Vagina (tissue), 2 donors: ENCODE data around the gene CLN6. TPM values are rescaled to one million over a fixed set of nuclear protein-coding genes. Genes with fewer than 3 reads are reported as not detected.

Source experiments
- DNase-seq, 2 donors: peaks; one replicate each; pipeline ENCODE4 v3.0.0-alpha.2; 2017; ENCODE audit errors: extremely low spot score in 2 of 2
- H3K27ac ChIP-seq: fragments of 200-600 bp; sonication (generic); one replicate; pipeline ENCODE4 v1.5.1; 2019
- H3K27me3 ChIP-seq: fragments of 200-600 bp; sonication (generic); one replicate; pipeline ENCODE4 v1.5.1; 2019
- H3K36me3 ChIP-seq, 2 donors: fragments of 200-600 bp; sonication (generic); one replicate each; pipeline ENCODE4 v1.5.1; 2017 to 2019
- H3K4me1 ChIP-seq: fragments of 200-600 bp; sonication (generic); one replicate; pipeline ENCODE4 v1.5.1; 2019
- H3K4me3 ChIP-seq, 2 donors: fragments of 200-600 bp; sonication (generic); 1 replicate in 1 of 2; 2 replicates in 1 of 2; pipeline ENCODE4 v1.5.1; 2016 to 2019
- H3K9me3 ChIP-seq: fragments of 200-600 bp; sonication (generic); one replicate; pipeline ENCODE4 v1.5.1; 2019
- POLR2A ChIP-seq, 2 donors: fragments of 450-650 bp; IDR thresholded peaks; one replicate each; pipeline ENCODE4 v1.6.1; 2017; ENCODE audit warnings: antibody characterized with exemption in 2 of 2, mild to moderate bottlenecking in 2 of 2, moderate library complexity in 2 of 2
- POLR2AphosphoS5 ChIP-seq, 2 donors: sonication (generic); formaldehyde crosslinking; IDR thresholded peaks; one replicate each; pipeline ENCODE4 v1.9.0; 2017; ENCODE audit warnings: antibody characterized with exemption in 2 of 2, mild to moderate bottlenecking in 2 of 2, low read depth in 1 of 2; ENCODE audit not compliant: insufficient read depth in 1 of 2
- intact Hi-C: fragments of 100-400 bp; cut with DNase I; formaldehyde crosslinking; loops from one replicate; pipeline ENCODE4 v1.15.1; 2023
- total RNA-seq: library from RNA; depleted of rRNA; stranded (reverse); fragments of >200 nt; gene quantifications from one replicate; pipeline ENCODE4 v1.2.3, GENCODE V29; 2016
- TF ChIP-seq, protein P1 (sequence below), 3 experiments: fragments of 450-650 bp in 2 of 3; fragments of 200-600 bp in 1 of 3; sonication (generic) in 1 of 3; IDR thresholded peaks; one replicate each; pipeline ENCODE4 v1.5.1; 2017 to 2019; ENCODE audit warnings: antibody characterized with exemption in 3 of 3, mild to moderate bottlenecking in 2 of 3, moderate library complexity in 2 of 3

The CLN6 gene
- total RNA-seq, 1 donor from 2014 or later: 23.3 TPM

DNA sequence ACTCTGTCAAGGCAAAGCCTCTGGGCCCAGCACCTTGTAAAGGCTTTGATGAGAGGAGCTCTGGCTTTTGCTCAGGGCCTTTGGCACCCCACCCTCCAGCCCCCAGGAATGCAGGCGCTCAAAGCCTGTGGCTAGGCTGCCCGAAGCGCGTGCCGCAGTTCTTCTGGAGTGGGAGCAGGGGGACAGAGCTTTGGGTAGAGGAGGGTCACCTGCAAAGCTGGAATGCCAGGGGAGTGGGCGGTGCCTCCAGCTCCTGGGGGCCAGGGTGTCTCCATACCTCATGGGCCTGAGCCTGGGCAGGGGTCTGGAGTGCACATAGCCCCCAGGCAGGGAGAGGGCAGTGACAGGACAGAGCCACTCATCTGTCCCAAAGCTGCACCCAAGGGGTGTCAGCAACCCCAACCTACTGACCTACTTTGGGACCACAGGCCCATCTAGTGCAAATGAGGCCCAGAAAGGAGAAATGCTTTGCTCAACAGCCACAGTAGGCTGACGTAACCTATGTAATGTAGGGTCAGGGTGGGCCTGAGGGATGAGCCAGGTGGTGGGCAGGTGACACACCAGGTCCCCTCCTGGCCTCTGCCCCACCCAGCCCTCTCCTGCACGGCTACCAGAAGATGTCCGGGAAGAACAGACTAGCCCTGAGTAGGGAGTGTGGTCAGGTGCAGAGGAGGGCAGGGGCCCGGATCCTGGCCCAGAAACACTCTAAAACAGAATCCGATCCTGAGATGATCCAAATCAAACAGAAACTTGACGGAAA lies 22.2 kb downstream of the CLN6 start:
- TF ChIP-seq POLR2A (IDR thresholded peaks at IDR 0.05) (no peak), POLR2AphosphoS5 (IDR thresholded peaks at IDR 0.05; ENCODE audit: insufficient read depth in 1 of 2, low read depth in 1 of 2) (no peak)
- TF ChIP-seq, protein P1, sequence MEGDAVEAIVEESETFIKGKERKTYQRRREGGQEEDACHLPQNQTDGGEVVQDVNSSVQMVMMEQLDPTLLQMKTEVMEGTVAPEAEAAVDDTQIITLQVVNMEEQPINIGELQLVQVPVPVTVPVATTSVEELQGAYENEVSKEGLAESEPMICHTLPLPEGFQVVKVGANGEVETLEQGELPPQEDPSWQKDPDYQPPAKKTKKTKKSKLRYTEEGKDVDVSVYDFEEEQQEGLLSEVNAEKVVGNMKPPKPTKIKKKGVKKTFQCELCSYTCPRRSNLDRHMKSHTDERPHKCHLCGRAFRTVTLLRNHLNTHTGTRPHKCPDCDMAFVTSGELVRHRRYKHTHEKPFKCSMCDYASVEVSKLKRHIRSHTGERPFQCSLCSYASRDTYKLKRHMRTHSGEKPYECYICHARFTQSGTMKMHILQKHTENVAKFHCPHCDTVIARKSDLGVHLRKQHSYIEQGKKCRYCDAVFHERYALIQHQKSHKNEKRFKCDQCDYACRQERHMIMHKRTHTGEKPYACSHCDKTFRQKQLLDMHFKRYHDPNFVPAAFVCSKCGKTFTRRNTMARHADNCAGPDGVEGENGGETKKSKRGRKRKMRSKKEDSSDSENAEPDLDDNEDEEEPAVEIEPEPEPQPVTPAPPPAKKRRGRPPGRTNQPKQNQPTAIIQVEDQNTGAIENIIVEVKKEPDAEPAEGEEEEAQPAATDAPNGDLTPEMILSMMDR (IDR thresholded peaks at IDR 0.05): no peak
- H3K27me3 ChIP-seq: no peaks in the 10 kb centered on the region
- H3K4me1 ChIP-seq: peaks cover 45% of the 10 kb centered on the region
- H3K9me3 ChIP-seq: no peaks in the 10 kb centered on the region
- no peaks in the 10 kb centered on the region for H3K36me3 ChIP-seq
- no peak overlapping the region for H3K27ac ChIP-seq
- peak in 1 of 2 donors; percentile 78 for DNase-seq
- no peak overlapping the region for H3K4me3 ChIP-seq
- intact Hi-C loops: no loop called here

DNA sequence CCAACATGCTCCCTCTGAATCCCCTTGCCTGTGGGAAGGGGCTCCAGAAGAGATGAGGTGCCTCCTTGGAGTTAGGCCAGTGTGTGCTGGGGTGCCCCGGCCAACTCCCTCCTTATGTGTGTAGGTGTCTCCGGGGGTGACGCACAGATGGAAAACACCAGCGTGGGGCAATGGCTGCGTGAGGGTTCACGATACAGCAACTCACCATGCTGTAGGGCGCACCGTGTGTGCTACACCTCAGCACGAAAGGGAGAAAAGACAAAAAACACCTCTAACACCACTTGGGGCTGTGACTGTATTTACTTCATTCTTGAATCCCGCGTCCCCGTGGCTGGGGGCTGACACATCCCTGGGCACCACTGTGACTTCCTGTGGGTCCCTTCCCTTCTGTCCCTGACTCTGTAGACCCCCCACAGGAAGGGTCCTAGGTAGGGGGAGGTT lies 22.8 kb downstream of the CLN6 start:
- no peaks in the 10 kb centered on the region for H3K36me3 ChIP-seq
- DNase-seq: peak in 1 of 2 donors; percentile 83
- no peaks in the 10 kb centered on the region for H3K9me3 ChIP-seq
- no peaks in the 10 kb centered on the region for H3K27me3 ChIP-seq
- H3K4me3 ChIP-seq: no peak overlapping the region
- no peak for TF ChIP-seq POLR2A (IDR thresholded peaks at IDR 0.05)
- H3K27ac ChIP-seq: peak overlapping the region; percentile 7
- intact Hi-C loops: no loop called here
- peaks cover 45% of the 10 kb centered on the region for H3K4me1 ChIP-seq

DNA sequence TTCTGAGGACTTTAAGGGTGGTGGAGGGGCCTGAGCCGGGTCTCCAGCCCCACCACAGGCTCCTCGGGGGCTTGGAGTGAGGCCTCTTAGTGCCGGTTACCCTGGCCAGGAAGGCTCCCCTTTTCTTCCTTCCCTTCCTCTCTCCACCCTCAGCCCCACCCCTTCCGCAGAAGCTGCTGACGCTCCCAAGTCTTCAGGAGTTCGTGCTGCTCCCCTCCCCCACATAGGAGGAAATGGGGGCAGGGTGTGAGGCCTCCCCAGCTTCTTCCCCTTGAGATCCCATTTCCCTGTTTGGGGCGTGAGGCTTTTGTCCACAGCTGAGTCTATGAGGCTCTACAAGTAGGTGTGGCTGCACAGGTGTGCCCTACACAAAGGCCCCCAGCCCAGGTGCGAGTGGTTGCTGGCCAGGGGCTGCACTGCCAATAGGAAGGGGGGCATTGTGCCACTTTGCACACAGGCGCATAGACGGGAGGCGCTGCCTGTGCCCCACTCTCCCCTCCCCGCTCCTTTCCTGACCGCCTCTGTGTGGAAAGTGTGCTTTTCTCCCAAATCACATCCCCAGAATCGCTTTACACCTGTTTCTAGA lies 23.5 kb downstream of the CLN6 start:
- H3K27ac ChIP-seq: peak overlapping the region; percentile 48
- no peaks in the 10 kb centered on the region for H3K9me3 ChIP-seq
- no peaks in the 10 kb centered on the region for H3K36me3 ChIP-seq
- intact Hi-C loops: no loop called here
- TF ChIP-seq, protein P1 (IDR thresholded peaks at IDR 0.05): no peak
- TF ChIP-seq POLR2AphosphoS5 (IDR thresholded peaks at IDR 0.05; ENCODE audit: insufficient read depth in 1 of 2, low read depth in 1 of 2): peak in 1 of 2 donors; percentile 21
- TF ChIP-seq POLR2A (IDR thresholded peaks at IDR 0.05): no peak
- H3K4me3 ChIP-seq: peak overlapping the region in 1 of 2 donors; percentile 12
- H3K27me3 ChIP-seq: no peaks in the 10 kb centered on the region
- DNase-seq: peak in 1 of 2 donors; percentile 83
- peaks cover 45% of the 10 kb centered on the region for H3K4me1 ChIP-seq

DNA sequence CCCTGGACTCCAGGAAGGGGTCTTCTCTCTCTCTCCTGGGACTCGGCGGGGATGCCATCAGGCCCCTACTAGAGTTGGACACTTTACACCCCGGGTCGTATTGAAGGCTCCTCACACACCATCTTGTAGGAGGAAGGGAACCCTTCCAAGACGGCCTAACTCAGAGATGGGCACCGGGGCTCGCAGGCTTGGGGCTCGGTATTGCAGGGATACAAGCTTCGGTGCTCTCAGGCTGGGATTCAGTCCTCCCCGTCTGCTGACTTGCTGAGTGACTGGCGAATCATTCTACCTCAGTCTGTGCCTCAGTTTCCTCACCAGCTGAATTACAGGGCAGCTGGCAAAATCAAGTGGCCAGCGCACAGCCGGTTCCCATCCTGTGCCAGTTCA lies 24.0 kb downstream of the CLN6 start:
- Histone ChIP-seq H3K4me3 (peak overlapping the region; percentile 12 to 19), H3K27me3 (no peaks in the 10 kb centered on the region), H3K9me3 (no peaks in the 10 kb centered on the region), H3K27ac (peak overlapping the region; percentile 48), H3K4me1 (peaks cover 43% of the 10 kb centered on the region), H3K36me3 (no peaks in the 10 kb centered on the region)
- no peak for TF ChIP-seq POLR2AphosphoS5 (IDR thresholded peaks at IDR 0.05; ENCODE audit: insufficient read depth in 1 of 2, low read depth in 1 of 2)
- TF ChIP-seq, protein P1 (IDR thresholded peaks at IDR 0.05): no peak
- TF ChIP-seq POLR2A (IDR thresholded peaks at IDR 0.05): no peak
- DNase-seq: no peak
- intact Hi-C loops: no loop called here

DNA sequence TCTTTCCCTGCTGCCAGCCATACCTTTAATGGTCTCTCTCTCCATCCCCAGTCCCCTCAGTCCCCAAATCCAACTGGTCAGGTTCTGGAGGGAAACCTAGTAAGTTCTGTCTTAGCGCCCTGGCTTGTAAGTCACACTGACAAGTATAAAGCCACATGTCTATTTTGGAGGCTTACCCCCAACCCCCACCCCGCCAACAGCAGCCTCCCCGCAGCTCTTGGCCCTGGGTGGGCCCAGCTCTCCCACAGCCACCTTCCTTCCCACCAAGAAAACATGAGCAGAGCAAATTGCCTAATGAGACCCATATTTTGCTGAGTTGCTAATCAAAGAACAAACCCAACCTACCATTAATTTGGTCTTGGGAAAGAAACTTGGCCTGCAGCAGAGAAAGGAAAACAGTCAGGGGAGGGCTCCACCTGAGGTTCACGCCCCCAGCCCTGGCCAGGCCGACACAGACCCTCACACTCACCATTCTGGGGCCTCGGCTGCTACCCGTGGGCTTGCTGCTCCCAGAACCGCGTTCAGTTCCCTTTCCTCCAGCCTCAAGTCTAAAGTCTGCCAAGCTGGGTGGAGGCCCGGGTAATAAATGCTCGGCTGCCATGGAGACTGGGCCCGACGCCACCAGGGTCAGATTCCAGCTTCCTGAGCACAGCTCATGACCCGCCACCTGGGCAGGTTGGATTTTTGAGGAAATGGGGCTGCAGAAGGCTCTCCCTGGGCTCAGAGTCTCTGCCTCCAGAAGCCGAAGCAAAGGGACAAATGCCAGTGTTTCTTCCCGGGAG lies 24.6 kb downstream of the CLN6 start, which contains the start of gene CALML4:
TSS of gene CALML4 (minus strand) at position 557 of the 782 bp plus-strand sequence. CDS start at position 472, 85 bp downstream.
- Histone ChIP-seq H3K4me1 (peaks cover 44% of the 10 kb centered on the region), H3K4me3 (peak within 1 kb of the TSS; percentile 12 to 19)

More for the DNA sequence above, 24.6 kb downstream of the CLN6 start, which contains the start of gene CALML4:
- Histone ChIP-seq H3K9me3 (no peaks in the 10 kb centered on the region), H3K36me3 (no peaks in the 10 kb centered on the region), H3K27ac (peak within 1 kb of the TSS; percentile 48), H3K27me3 (no peaks in the 10 kb centered on the region)
- TF ChIP-seq POLR2A (IDR thresholded peaks at IDR 0.05): no peak
- TF ChIP-seq, protein P1 (IDR thresholded peaks at IDR 0.05): no peak
- TF ChIP-seq POLR2AphosphoS5 (IDR thresholded peaks at IDR 0.05; ENCODE audit: insufficient read depth in 1 of 2, low read depth in 1 of 2): peak in 1 of 2 donors; percentile 31
- intact Hi-C loops: no loop called here
- DNase-seq: peak in 1 of 2 donors; percentile 88
